GM06990 (cell line): ENCODE measurements around the gene HPN.
A peak's percentile ranks its signal among the peaks of the same experiment; 100 is the strongest.

Experiments used
- DNase-seq: peaks from one replicate; pipeline ENCODE4 v3.0.0-alpha.2; 2011; ENCODE audit not compliant: insufficient read length; ENCODE audit errors: extremely low read depth
- H3K27me3 ChIP-seq: replicated peaks from 2 replicates; pipeline ENCODE4 v1.6.0; 2011; ENCODE audit warnings: low read length; ENCODE audit not compliant: control insufficient read depth, insufficient read depth
- H3K36me3 ChIP-seq: 2 replicates; pipeline ENCODE4 v1.5.1; 2011; ENCODE audit warnings: low read length; ENCODE audit not compliant: control insufficient read depth, insufficient read depth
- H3K4me3 ChIP-seq: replicated peaks from 2 replicates; pipeline ENCODE4 v1.5.1; 2011; ENCODE audit warnings: low read depth, mild to moderate bottlenecking, control low read depth, low read length
- CTCF ChIP-seq: IDR thresholded peaks from 2 replicates; pipeline ENCODE4 v1.5.1; 2011; ENCODE audit warnings: low read length, control low read depth, mild to moderate bottlenecking, inconsistent platforms; ENCODE audit not compliant: insufficient read depth, poor library complexity, severe bottlenecking

HPN gene

GRCh38 chr19:34998777-34999497 is 42.6 kb upstream of the HPN start:
- no peak for TF ChIP-seq CTCF
- peak overlapping the region; percentile 84 for H3K4me3 ChIP-seq
- H3K27me3 ChIP-seq = no peaks in the 10 kb centered on the region
- DNase-seq = no peak
- peaks cover 5% of the 10 kb centered on the region for H3K36me3 ChIP-seq

DNA sequence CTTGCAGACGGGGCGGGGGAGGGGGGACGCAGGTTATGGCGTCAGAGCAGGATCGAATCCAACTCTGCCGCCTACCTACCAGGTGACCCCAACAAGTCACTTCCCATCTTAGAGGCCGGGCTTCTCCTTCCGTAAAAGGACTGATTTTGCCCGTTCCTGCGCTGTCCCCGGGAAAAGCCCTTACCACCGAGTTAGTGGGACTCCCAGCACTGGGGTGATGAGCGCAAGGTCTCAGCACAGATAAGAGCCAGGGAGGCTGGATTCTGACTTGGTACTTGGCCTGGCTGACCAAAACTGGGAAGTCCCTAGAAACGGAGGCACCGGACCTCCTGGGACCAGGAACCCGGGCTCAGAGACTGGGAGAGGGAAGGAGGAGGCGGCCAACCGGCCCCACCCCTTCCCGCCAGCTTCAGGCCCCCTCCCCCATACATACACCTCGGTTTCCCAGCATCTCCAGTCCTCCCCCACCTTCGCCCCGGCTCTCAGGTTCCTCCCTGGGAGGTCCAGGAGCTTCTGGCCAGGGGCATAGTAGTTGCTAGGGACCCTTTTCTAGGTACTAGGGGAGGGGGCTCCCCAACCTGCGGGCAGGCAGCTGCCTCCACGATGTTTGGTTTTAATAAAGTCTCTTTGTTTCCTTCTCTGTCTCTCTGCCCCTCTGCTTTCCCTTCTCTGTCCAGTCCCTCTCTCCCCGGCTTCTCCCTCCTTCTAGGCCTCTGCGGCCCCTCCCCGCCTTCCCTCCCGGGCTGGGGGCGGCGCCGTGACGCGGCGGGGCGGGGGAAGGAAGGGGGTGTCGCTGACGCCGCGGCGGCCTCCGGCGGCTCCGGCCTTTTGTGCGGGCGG is 41.8 kb upstream of the HPN start, which contains the start of gene GRAMD1A:
Gene GRAMD1A (plus strand): TSS at position 826 of the 840 bp plus-strand sequence. CDS start 156 bp downstream, outside the sequence.
- no peak for TF ChIP-seq CTCF
- Histone ChIP-seq H3K36me3 (peaks cover 8% of the 10 kb centered on the region), H3K27me3 (no peaks in the 10 kb centered on the region), H3K4me3 (peak within 1 kb of the TSS; percentile 84)
- DNase-seq = peak; percentile 85

DNA sequence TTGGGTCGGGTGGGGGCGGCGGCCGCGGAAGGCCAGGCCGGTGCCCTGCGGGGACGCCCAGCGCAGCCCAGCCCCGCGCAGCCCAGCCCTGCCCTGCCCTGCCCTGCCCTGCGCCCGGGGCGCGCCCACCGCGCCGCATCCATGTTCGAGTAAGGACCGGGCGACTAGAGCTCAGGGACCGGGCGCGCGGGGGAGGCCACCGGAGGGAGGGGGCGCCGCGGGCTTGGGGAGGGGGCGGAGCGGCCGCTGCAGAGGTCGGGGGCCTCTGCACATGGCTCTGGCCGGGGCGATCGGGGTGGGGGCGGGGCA is 41.2 kb upstream of the HPN start:
- no peak for DNase-seq
- Histone ChIP-seq H3K4me3 (peak overlapping the region; percentile 84), H3K36me3 (peaks cover 8% of the 10 kb centered on the region), H3K27me3 (no peaks in the 10 kb centered on the region)
- no peak for TF ChIP-seq CTCF

DNA sequence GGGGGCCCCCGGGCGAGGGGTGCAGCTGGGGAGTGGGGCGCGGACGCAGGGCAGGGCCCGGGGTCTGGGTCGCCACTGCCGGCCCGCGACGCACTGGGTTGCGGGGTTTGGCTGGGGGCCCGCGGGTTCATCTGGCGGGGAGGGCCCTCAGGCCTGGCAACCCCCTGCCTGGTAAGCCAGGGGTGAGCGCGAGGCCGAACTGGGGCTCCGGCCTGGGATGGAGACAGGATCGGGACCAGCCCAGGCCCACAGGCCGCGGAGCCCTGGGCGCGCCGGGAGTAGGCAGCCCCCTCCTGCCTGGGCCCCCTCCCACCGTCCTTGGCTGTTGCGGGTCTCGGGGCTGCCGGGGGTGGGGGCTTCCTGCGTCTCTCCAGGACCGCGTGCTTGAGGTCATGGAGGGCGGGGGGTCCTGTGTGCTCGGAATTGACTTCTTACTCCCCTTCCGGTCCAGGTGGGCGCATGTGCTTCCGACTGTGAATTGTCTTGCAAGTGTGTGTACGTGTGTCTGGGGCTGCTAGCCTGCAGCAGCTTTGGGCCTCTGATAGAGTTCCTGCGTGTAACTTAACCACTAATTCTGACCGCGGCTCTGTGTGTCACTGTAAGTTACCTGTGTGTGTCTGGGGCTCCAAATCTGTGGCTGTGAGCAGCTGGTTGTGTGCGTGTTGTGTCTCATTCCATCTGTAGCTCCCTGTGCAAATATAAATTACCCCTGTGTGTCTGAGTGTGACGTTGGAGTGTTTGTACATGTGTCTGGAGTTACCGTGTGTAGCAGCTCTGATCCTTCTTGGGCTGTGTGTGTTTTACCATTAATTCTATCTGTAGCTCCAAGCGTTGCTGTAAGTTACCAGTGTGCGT is 40.6 kb upstream of the HPN start:
- Histone ChIP-seq H3K27me3 (no peaks in the 10 kb centered on the region), H3K36me3 (peaks cover 10% of the 10 kb centered on the region), H3K4me3 (peak overlapping the region; percentile 84)
- no peak for TF ChIP-seq CTCF
- DNase-seq = peak; percentile 52

DNA sequence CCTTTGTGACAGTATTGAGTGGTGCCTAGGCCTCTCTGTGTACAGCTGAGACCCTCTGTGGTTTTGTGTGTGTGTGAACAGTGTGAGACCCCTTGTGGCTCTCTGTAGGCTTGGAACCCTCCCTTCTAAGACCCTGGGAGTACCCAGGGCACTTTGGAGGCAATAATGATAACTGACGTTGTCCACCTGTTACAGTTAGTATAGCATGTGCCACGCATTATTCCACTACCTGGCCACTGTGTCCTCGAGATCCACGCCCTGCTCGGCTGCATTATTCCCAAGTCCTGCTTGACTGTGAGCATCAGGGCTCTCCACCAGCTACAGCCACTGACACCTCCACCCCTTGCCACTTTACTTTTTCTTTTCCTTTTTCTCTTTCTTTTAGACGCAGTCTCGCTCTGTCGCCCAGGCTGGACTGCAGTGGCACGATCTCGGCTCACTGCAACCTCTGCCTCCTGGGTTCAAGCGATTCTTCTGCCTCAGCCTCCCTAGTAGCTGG is 39.4 kb upstream of the HPN start:
- Histone ChIP-seq H3K4me3 (peak overlapping the region; percentile 31), H3K27me3 (no peaks in the 10 kb centered on the region), H3K36me3 (peaks cover 15% of the 10 kb centered on the region)
- DNase-seq = no peak
- no peak for TF ChIP-seq CTCF
